ENCODE data around the gene SLC30A3.

SLC30A3 gene

GRCh38 chr2:27298391-27299080, 35.7 kb upstream of the SLC30A3 start:
- Mint-ChIP-seq H3K4me3 (no peak overlapping the region), H3K27me3 (ENCODE audit: low read depth) (peaks cover 7% of the 10 kb centered on the region), H3K9me3 (no peaks in the 10 kb centered on the region), H3K36me3 (ENCODE audit: low read depth) (no peaks in the 10 kb centered on the region), H3K4me1 (ENCODE audit: low read depth) (peaks cover 3% of the 10 kb centered on the region), H3K27ac (no peak overlapping the region)
- no peak for DNase-seq (ENCODE audit: low spot score)

GRCh38 chr2:27297195-27297594, 34.3 kb upstream of the SLC30A3 start:
- H3K27ac Mint-ChIP-seq: no peak overlapping the region
- DNase-seq (ENCODE audit: low spot score): no peak
- H3K27me3 Mint-ChIP-seq (ENCODE audit: low read depth): peaks cover 18% of the 10 kb centered on the region
- peaks cover 4% of the 10 kb centered on the region for H3K4me1 Mint-ChIP-seq (ENCODE audit: low read depth)
- no peaks in the 10 kb centered on the region for H3K36me3 Mint-ChIP-seq (ENCODE audit: low read depth)
- H3K4me3 Mint-ChIP-seq: no peak overlapping the region
- no peaks in the 10 kb centered on the region for H3K9me3 Mint-ChIP-seq

GRCh38 chr2:27296481-27296880, 33.6 kb upstream of the SLC30A3 start:
- Mint-ChIP-seq H3K9me3 (no peaks in the 10 kb centered on the region), H3K27ac (no peak overlapping the region), H3K36me3 (ENCODE audit: low read depth) (no peaks in the 10 kb centered on the region), H3K4me3 (no peak overlapping the region), H3K27me3 (ENCODE audit: low read depth) (peaks cover 23% of the 10 kb centered on the region), H3K4me1 (ENCODE audit: low read depth) (peaks cover 4% of the 10 kb centered on the region)
- DNase-seq (ENCODE audit: low spot score): no peak

GRCh38 chr2:27294928-27295327, 32.1 kb upstream of the SLC30A3 start:
- no peak for DNase-seq (ENCODE audit: low spot score)
- H3K4me3 Mint-ChIP-seq: no peak overlapping the region
- no peaks in the 10 kb centered on the region for H3K36me3 Mint-ChIP-seq (ENCODE audit: low read depth)
- no peaks in the 10 kb centered on the region for H3K9me3 Mint-ChIP-seq
- peaks cover 23% of the 10 kb centered on the region for H3K27me3 Mint-ChIP-seq (ENCODE audit: low read depth)
- H3K4me1 Mint-ChIP-seq (ENCODE audit: low read depth): peaks cover 4% of the 10 kb centered on the region
- H3K27ac Mint-ChIP-seq: no peak overlapping the region

- Mint-ChIP-seq H3K9me3 (no peaks in the 10 kb centered on the region), H3K36me3 (ENCODE audit: low read depth) (no peaks in the 10 kb centered on the region), H3K27me3 (ENCODE audit: low read depth) (peaks cover 30% of the 10 kb centered on the region), H3K4me3 (no peak overlapping the region), H3K4me1 (ENCODE audit: low read depth) (peaks cover 4% of the 10 kb centered on the region), H3K27ac (no peak overlapping the region)
- no peak for DNase-seq (ENCODE audit: low spot score)
These were observed 29.0 kb upstream of the SLC30A3 start for GRCh38 chr2:27291865-27292264.

GRCh38 chr2:27290549-27290948, 27.7 kb upstream of the SLC30A3 start:
- H3K4me1 Mint-ChIP-seq (ENCODE audit: low read depth): peaks cover 4% of the 10 kb centered on the region
- H3K27me3 Mint-ChIP-seq (ENCODE audit: low read depth): peaks cover 38% of the 10 kb centered on the region
- no peaks in the 10 kb centered on the region for H3K36me3 Mint-ChIP-seq (ENCODE audit: low read depth)

GRCh38 chr2:27288610-27289009, 25.8 kb upstream of the SLC30A3 start:
- no peaks in the 10 kb centered on the region for H3K36me3 Mint-ChIP-seq (ENCODE audit: low read depth)
- H3K27ac Mint-ChIP-seq: no peak overlapping the region
- no peak for DNase-seq (ENCODE audit: low spot score)
- H3K4me3 Mint-ChIP-seq: no peak overlapping the region
- H3K4me1 Mint-ChIP-seq (ENCODE audit: low read depth): peaks cover 4% of the 10 kb centered on the region
- no peaks in the 10 kb centered on the region for H3K9me3 Mint-ChIP-seq
- peaks cover 48% of the 10 kb centered on the region for H3K27me3 Mint-ChIP-seq (ENCODE audit: low read depth)

More at GRCh38 chr2:27290549-27290948, 27.7 kb upstream of the SLC30A3 start:
- H3K4me3 Mint-ChIP-seq: no peak overlapping the region
- no peak overlapping the region for H3K27ac Mint-ChIP-seq
- DNase-seq (ENCODE audit: low spot score): no peak
- no peaks in the 10 kb centered on the region for H3K9me3 Mint-ChIP-seq

- DNase-seq (ENCODE audit: low spot score): no peak
- no peak overlapping the region for H3K4me3 Mint-ChIP-seq
- peaks cover 5% of the 10 kb centered on the region for H3K4me1 Mint-ChIP-seq (ENCODE audit: low read depth)
- no peaks in the 10 kb centered on the region for H3K9me3 Mint-ChIP-seq
- H3K27ac Mint-ChIP-seq: no peak overlapping the region
- H3K27me3 Mint-ChIP-seq (ENCODE audit: low read depth): peaks cover 32% of the 10 kb centered on the region
- no peaks in the 10 kb centered on the region for H3K36me3 Mint-ChIP-seq (ENCODE audit: low read depth)
These were observed 22.6 kb upstream of the SLC30A3 start for GRCh38 chr2:27285481-27285880.

GRCh38 chr2:27284996-27285395, 22.1 kb upstream of the SLC30A3 start:
- peaks cover 7% of the 10 kb centered on the region for H3K4me1 Mint-ChIP-seq (ENCODE audit: low read depth)
- H3K27ac Mint-ChIP-seq: no peak overlapping the region
- H3K36me3 Mint-ChIP-seq (ENCODE audit: low read depth): no peaks in the 10 kb centered on the region
- DNase-seq (ENCODE audit: low spot score): no peak
- H3K27me3 Mint-ChIP-seq (ENCODE audit: low read depth): peaks cover 32% of the 10 kb centered on the region
- H3K4me3 Mint-ChIP-seq: no peak overlapping the region
- H3K9me3 Mint-ChIP-seq: no peaks in the 10 kb centered on the region

GRCh38 chr2:27282892-27283291, 20.0 kb upstream of the SLC30A3 start:
- H3K4me1 Mint-ChIP-seq (ENCODE audit: low read depth): peaks cover 12% of the 10 kb centered on the region
- peaks cover 21% of the 10 kb centered on the region for H3K27me3 Mint-ChIP-seq (ENCODE audit: low read depth)
- no peak overlapping the region for H3K27ac Mint-ChIP-seq
- no peaks in the 10 kb centered on the region for H3K36me3 Mint-ChIP-seq (ENCODE audit: low read depth)
- no peaks in the 10 kb centered on the region for H3K9me3 Mint-ChIP-seq
- no peak for DNase-seq (ENCODE audit: low spot score)
- no peak overlapping the region for H3K4me3 Mint-ChIP-seq

GRCh38 chr2:27281855-27282559, 19.2 kb upstream of the SLC30A3 start, which contains the start of gene TRIM54:
Gene TRIM54 (plus strand): TSS chr2:27282429. CDS start chr2:27282732, 303 bp downstream.
- Mint-ChIP-seq H3K4me3 (no peak within 1 kb of the TSS), H3K36me3 (ENCODE audit: low read depth) (no peaks in the 10 kb centered on the region), H3K27ac (no peak within 1 kb of the TSS), H3K9me3 (no peaks in the 10 kb centered on the region), H3K4me1 (ENCODE audit: low read depth) (peaks cover 12% of the 10 kb centered on the region), H3K27me3 (ENCODE audit: low read depth) (peaks cover 18% of the 10 kb centered on the region)
- no peak for DNase-seq (ENCODE audit: low spot score)

GRCh38 chr2:27281442-27281841, 18.6 kb upstream of the SLC30A3 start:
- Mint-ChIP-seq H3K4me3 (no peak overlapping the region), H3K4me1 (ENCODE audit: low read depth) (peaks cover 12% of the 10 kb centered on the region), H3K27ac (no peak overlapping the region), H3K27me3 (ENCODE audit: low read depth) (peaks cover 14% of the 10 kb centered on the region), H3K36me3 (ENCODE audit: low read depth) (no peaks in the 10 kb centered on the region), H3K9me3 (no peaks in the 10 kb centered on the region)
- DNase-seq (ENCODE audit: low spot score): no peak

GRCh38 chr2:27280826-27281225, 18.0 kb upstream of the SLC30A3 start:
- no peak for DNase-seq (ENCODE audit: low spot score)
- Mint-ChIP-seq H3K9me3 (no peaks in the 10 kb centered on the region), H3K4me3 (no peak overlapping the region), H3K27me3 (ENCODE audit: low read depth) (peaks cover 10% of the 10 kb centered on the region), H3K4me1 (ENCODE audit: low read depth) (peaks cover 12% of the 10 kb centered on the region), H3K27ac (no peak overlapping the region), H3K36me3 (ENCODE audit: low read depth) (no peaks in the 10 kb centered on the region)

- H3K4me1 Mint-ChIP-seq (ENCODE audit: low read depth): peaks cover 13% of the 10 kb centered on the region
- DNase-seq (ENCODE audit: low spot score): no peak
- peaks cover 4% of the 10 kb centered on the region for H3K27me3 Mint-ChIP-seq (ENCODE audit: low read depth)
- no peak overlapping the region for H3K27ac Mint-ChIP-seq
- no peaks in the 10 kb centered on the region for H3K9me3 Mint-ChIP-seq
- no peak overlapping the region for H3K4me3 Mint-ChIP-seq
- no peaks in the 10 kb centered on the region for H3K36me3 Mint-ChIP-seq (ENCODE audit: low read depth)
These were observed 15.2 kb upstream of the SLC30A3 start for GRCh38 chr2:27278010-27278409.
